ENCODE measurements around the gene ZNF234.
A peak's percentile ranks its signal among the peaks of the same experiment; 100 is the strongest.
"Not testable (repeated sequence)": the region's sequence is repeated elsewhere in the genome, so short reads cannot be mapped to it uniquely, and the experiment has no call there.

Gene ZNF234

DNA sequence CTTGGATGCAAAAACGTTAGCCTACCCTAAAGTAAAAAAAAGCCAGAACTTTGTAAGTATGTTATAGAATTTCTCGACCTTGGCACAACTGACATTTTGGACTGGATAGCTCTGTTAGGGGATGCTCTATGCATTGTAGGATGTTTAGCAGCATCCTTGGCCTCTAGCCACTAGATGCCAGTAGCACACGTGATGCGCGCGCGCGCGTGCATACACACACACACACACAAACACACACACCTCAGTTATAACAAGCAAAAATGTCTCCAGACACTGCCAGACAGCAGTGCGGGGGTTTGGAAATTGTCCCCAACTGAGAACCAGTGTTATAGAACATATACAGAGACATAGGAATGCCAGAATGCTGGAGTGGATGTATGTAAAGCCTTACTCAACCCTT is 40.8 kb downstream of the ZNF234 start:
- no peak for DNase-seq

DNA sequence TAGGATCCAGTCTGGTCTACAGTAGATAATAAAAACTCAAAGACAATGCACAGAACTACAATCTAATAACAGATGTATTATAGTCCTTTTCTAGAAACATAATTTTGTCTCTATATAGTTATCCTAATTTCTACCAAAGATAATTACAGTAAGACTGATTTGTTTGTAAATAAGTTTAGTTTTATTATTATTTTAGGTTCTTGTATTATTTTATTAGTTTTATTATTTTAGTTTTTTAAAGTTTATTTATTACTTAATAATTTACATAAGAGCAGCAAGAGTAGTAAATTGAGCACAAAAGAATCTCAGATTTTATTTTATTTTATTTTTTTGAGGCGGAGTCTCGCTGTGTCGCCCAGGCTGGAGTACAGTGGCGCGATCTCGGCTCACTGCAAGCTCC is 48.7 kb downstream of the ZNF234 start:
- DNase-seq: no peak

DNA sequence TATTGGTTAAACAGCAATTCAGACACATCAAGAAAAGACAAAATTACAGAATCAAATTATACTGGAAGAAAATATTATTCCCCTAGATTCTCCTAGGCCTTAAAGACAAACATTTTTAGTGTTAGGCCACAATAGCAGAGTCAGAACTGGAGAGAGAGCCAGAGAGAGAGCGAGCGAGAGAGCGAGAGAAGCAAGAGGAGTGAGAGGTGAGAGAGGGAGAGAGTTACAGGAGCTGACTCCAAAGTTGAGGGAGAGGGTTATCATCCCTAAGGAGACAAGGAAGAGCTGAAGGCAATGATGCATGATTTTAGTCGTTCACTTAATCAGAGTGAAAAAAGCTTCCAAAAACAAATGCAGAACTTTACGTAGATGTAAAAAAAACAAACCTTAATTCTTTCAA is 50.8 kb downstream of the ZNF234 start:
- DNase-seq: no peak

DNA sequence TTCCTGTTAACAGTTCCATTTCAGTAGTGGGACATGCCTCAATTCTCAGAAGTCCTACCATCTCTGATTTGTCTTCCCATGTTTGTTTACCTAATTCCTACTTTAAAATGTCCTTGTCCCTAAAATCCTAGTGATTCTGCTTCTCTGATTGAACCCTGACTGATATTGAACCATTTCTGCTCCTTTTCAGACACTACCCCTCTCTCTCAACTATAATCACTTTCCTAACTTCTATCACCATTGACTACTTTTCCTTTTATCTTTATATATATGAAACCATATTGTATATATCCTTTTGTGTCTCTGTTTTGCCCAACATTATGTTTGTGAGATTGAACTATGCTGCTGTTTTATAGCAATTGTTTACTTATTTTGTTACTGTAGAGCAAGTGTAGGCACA is 55.4 kb downstream of the ZNF234 start:
- DNase-seq: no peak

DNA sequence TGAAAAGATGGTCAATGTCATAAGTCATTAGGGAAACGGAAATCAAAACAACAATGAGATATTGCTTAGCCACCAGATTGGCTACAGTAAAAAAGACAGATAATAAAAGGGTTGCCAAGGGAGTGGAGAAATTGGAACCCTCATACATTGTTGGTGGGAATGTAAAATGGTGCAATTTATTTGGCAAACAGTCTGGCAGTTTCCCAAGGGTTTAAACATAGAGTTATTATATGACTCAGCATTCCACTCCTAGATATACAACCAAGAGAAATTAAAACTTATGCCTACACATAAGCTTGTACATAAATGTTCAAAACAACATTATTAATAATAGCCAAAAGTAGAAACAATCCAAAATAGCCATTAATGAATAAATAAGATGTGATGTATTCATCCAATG is 61.1 kb downstream of the ZNF234 start:
- DNase-seq: no peak

DNA sequence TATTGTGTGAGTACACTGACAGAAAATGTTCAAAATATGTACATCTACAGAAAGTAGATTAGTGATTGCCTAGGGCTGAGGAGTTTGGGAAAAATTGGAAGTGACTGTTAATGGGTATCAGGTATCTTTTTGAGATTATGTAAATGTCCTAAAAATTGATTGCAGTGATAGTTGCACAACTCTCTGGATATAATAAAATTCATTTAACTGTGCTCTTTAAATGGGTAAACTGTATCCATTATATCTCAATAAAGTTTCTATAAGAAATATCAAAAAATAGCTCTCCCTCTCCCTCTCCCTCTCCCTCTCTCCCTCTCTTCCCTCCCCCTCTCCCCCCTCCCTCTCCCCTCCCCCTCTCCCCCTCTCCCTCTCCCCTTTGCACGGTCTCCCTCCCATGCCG is 61.6 kb downstream of the ZNF234 start:
- no peak for DNase-seq

DNA sequence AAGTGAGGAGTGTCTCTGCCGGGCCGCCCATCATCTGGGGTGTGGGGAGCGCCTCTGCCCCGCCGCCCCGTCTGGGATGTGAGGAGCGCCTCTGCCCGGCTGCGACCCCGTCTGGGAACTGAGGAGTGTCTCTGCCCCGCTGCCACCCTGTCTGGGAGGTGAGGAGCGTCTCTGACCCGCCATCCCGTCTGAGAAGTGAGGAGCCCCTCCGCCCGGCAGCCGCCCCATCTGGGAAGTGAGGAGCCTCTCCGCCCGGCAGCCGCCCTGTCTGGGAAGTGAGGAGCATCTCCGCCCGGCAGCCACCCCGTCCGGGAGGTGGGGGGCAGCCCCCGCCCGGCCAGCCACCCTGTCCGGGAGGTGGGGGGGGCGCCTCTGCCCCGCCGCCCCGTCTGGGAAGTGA is 62.5 kb downstream of the ZNF234 start:
- not testable (repeated sequence) for DNase-seq

DNA sequence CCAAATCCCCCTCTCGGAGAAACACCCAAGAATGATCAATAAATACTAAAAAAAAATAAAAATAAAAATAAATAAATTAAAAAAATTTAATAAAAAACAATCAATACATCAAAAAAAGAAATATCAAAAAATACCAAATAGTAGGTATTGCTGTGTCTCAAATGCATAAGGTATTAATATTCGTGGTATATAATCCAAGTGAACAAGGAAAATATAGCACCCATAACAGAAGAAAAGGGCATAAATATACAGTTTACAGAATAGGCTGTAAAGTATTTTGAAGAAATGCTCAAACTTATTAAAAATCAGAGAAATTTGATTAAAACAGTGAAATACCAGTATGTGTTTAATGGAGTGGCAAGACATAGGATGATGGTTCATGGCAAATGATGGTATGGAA is 63.4 kb downstream of the ZNF234 start:
- no peak for DNase-seq

DNA sequence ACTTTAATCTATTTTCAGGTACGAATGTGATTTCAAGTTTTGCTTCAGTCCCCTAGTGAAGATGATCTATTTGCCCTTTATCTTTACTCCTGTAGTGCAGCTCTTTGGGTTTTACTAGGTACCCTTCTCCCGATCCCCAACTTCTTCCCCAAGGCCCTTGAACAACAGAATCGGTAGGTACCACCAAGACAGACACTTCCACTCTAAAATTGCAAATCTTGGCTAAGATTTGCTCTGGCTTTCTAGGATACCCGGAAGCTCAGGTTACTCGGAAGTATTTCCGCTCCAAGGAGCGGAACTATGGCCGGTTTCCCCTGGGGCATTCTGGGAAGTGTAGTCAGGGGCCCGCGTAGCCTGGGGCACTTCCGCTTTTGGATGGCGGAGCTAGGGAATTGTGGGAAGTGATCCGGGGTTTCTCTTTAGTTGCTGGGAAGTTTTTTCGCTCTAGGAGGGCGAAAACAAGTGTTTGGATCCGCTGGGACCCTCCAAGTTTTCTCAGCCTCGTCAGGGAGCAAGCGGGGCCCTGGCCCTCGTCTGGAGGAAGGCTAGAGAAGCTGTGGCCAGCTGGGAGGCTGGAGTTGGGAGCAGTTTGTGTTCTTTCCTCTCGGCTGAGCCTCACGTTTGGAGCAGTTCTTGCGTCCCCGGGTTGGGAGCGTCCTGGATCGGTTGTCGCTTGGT is 65.9 kb downstream of the ZNF234 start:
- peak; percentile 69 for DNase-seq

Data from activated T-cell treated with anti-CD3 and anti-CD28 coated beads for 4 hours (primary cell).